Mucosa of descending colon (tissue), 3 donors: ENCODE results near the gene ALG9. TPM values are rescaled to one million over a fixed set of nuclear protein-coding genes. Genes with fewer than 3 reads are reported as not detected.

Source experiments
- ATAC-seq: fragments of 200-7000 bp; cut with Tn5 transposase; one replicate; pipeline ENCODE4 v1.9.1; 2020; ENCODE audit warnings: mild to moderate bottlenecking, moderate library complexity
- DNase-seq, 3 donors: peaks; one replicate each; pipeline ENCODE4 v3.0.0-alpha.2; 2020
- H3K36me3 ChIP-seq: fragments of 200-600 bp; one replicate; pipeline ENCODE4 v1.8.0; 2021; ENCODE audit warnings: low read depth, mild to moderate bottlenecking
- H3K4me1 ChIP-seq: fragments of 200-600 bp; one replicate; pipeline ENCODE4 v1.8.0; 2021; ENCODE audit warnings: low read depth, mild to moderate bottlenecking
- H3K4me3 ChIP-seq: fragments of 200-600 bp; one replicate; pipeline ENCODE4 v1.8.0; 2021; ENCODE audit warnings: mild to moderate bottlenecking
- H3K9me3 ChIP-seq: fragments of 200-600 bp; one replicate; pipeline ENCODE4 v1.8.0; 2021; ENCODE audit warnings: mild to moderate bottlenecking
- CTCF ChIP-seq: fragments of 200-600 bp; IDR thresholded peaks from one replicate; pipeline ENCODE4 v1.8.0; 2022; ENCODE audit warnings: antibody characterized with exemption, mild to moderate bottlenecking
- intact Hi-C, 2 donors: fragments of 100-400 bp; cut with DNase I in 1 of 2; cut with micrococcal nuclease in 1 of 2; formaldehyde crosslinking; loops; one replicate each; pipeline versions ENCODE4 v1.11.0 to v1.11.1; 2022; cut with DNase I, micrococcal nuclease
- total RNA-seq, 3 donors: library from RNA; stranded (reverse); fragmentation: NEBNext Ultra II Directional in 2 of 3; extraction: Animal tissue kit (Norgen Biotek cat#: 25700) in 2 of 3; gene quantifications; one replicate each; pipeline versions ENCODE4 v1.2.1 to v1.2.4, GENCODE V29; 2021 to 2023
- donor health status: DM: no; HTN: no; CAD: no; lungs with moderate emphysema.
- donor health status: DM: no; HTN: no; CAD: no.
- donor health status: DM: no; HTN: yes; CAD: no.

The ALG9 gene
- total RNA-seq, 3 donors from 2014 or later: 16.7 to 29.3 (median 21.1) TPM

GRCh38 chr11:111770581-111771134, 100.7 kb downstream of the ALG9 start:
- no peak for TF ChIP-seq CTCF
- no peaks in the 10 kb centered on the region for H3K9me3 ChIP-seq
- intact Hi-C loops: no loop called here
- H3K36me3 ChIP-seq: no peaks in the 10 kb centered on the region
- no peaks in the 10 kb centered on the region for H3K4me1 ChIP-seq
- H3K4me3 ChIP-seq: no peak overlapping the region
- DNase-seq: no peak
- no peak for ATAC-seq

- no peaks in the 10 kb centered on the region for H3K36me3 ChIP-seq
- intact Hi-C loops: no loop called here
- no peak overlapping the region for H3K4me3 ChIP-seq
- H3K9me3 ChIP-seq: no peaks in the 10 kb centered on the region
- H3K4me1 ChIP-seq: peaks cover 8% of the 10 kb centered on the region
- TF ChIP-seq CTCF: no peak
- no peak for DNase-seq
- no peak for ATAC-seq
Observed at GRCh38 chr11:111766834-111767142, 104.6 kb downstream of the ALG9 start.

GRCh38 chr11:111765984-111766833, 105.2 kb downstream of the ALG9 start, which contains the start of gene PPP2R1B:
Gene PPP2R1B, minus strand, starts transcription at chr11:111766389. Its CDS starts 28 bp downstream, at chr11:111766361.
- intact Hi-C loops: no loop called here
- DNase-seq: peak; percentile 84 to 86 (median 85)

DNA sequence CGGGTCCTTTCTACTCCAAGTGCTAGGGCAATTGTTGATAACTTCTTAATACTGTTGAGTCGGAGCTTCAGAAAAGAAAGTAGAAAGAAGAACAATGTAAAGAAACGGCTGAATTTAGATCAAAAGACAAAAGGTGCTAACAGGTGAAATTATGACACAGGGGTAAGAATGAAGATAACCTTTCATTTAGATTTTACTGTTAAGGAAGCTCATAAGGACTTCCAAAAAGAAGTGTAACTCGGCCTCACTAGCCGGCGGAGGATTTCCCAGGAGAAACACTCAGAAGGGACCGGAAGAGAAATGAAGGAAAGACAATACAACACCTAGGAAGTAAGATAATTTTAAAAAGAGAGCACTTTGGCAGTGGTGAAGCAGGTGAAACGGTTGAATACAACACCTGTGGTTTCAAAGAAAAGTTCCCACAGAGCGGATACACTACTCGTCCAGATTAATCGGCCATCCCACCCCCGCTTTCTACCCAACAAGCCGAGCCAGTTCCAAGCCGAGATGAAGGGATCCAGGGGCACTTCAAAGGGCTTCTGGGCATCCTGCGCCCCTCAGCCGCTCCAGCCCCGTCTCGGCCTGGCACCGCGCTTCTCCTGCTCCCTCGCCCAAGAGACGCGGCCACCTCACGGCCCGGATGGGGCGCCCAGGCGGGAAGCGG, 105.9 kb downstream of the ALG9 start:
- no peaks in the 10 kb centered on the region for H3K36me3 ChIP-seq
- no peaks in the 10 kb centered on the region for H3K9me3 ChIP-seq
- ATAC-seq (peak; percentile 49), DNase-seq (peak in 1 of 3 donors; percentile 44)
- intact Hi-C loops: no loop called here
- peak overlapping the region; percentile 73 for H3K4me3 ChIP-seq
- no peak for TF ChIP-seq CTCF
- H3K4me1 ChIP-seq: peaks cover 8% of the 10 kb centered on the region

More at GRCh38 chr11:111765984-111766833, 105.2 kb downstream of the ALG9 start, which contains the start of gene PPP2R1B:
- Histone ChIP-seq H3K4me3 (peak within 1 kb of the TSS; percentile 73), H3K9me3 (no peaks in the 10 kb centered on the region), H3K36me3 (no peaks in the 10 kb centered on the region), H3K4me1 (peaks cover 8% of the 10 kb centered on the region)
- peak; percentile 98 for ATAC-seq
- no peak for TF ChIP-seq CTCF

DNA sequence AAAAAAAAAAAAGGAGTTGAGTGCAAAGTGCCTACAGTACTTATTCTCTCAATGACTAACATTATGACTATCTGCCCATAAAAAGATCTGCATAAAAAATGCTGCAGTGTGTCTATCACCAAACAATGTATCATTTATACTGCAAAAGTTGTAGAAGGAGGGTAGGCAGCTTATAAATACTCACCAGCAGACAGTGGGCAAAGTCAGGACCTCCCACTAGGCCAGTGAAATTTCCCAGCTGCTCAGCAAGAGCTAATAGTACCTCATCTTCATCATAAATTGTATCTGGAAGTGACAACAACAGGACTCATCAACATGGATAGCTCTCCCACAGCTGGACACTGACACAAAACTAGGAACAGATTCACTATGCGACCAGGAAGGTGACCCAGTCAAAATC, 106.8 kb downstream of the ALG9 start:
- Histone ChIP-seq H3K4me1 (peaks cover 8% of the 10 kb centered on the region), H3K36me3 (no peaks in the 10 kb centered on the region), H3K9me3 (no peaks in the 10 kb centered on the region), H3K4me3 (no peak overlapping the region)
- intact Hi-C loops: no loop called here
- TF ChIP-seq CTCF: no peak
- DNase-seq: no peak
- ATAC-seq: no peak
